NCI-H2107 treated with DMSO at 0.1 percent for 48 hours (cell line): ENCODE data around the gene SLIT3.
"Not testable (repeated sequence)": the region's sequence is repeated elsewhere in the genome, so short reads cannot be mapped to it uniquely, and the experiment has no call there.

ENCODE experiments used
- DNase-seq: peaks from one replicate; lab custom pipeline; 2025; ENCODE audit not compliant: unreplicated experiment; lab: John Stamatoyannopoulos, UW

The SLIT3 gene

GRCh38 chr5:169149317-169149716 is 151.6 kb downstream of the SLIT3 start:
- DNase-seq: no peak

- DNase-seq: no peak
Observed at GRCh38 chr5:169148138-169148740, 152.7 kb downstream of the SLIT3 start.

- no peak for DNase-seq
Observed at GRCh38 chr5:169147534-169147933, 153.4 kb downstream of the SLIT3 start.

- DNase-seq: no peak
Observed at GRCh38 chr5:169146158-169146557, 154.8 kb downstream of the SLIT3 start.

GRCh38 chr5:169142264-169142970 is 158.5 kb downstream of the SLIT3 start:
- no peak for DNase-seq

- not testable (repeated sequence) for DNase-seq
Observed at GRCh38 chr5:169140215-169140614, 160.7 kb downstream of the SLIT3 start.

- DNase-seq: no peak
Observed at GRCh38 chr5:169139480-169140050, 161.4 kb downstream of the SLIT3 start.

GRCh38 chr5:169133531-169133930 is 167.4 kb downstream of the SLIT3 start:
- DNase-seq: no peak

- DNase-seq: no peak
Observed at GRCh38 chr5:169132302-169132660, 168.7 kb downstream of the SLIT3 start.

- no peak for DNase-seq
Observed at GRCh38 chr5:169131616-169132301, 169.2 kb downstream of the SLIT3 start.

- no peak for DNase-seq
Observed at GRCh38 chr5:169128679-169129078, 172.3 kb downstream of the SLIT3 start.

GRCh38 chr5:169127431-169127830 is 173.5 kb downstream of the SLIT3 start:
- no peak for DNase-seq

GRCh38 chr5:169126481-169127021 is 174.4 kb downstream of the SLIT3 start:
- no peak for DNase-seq

GRCh38 chr5:169125571-169125970 is 175.4 kb downstream of the SLIT3 start:
- no peak for DNase-seq

- DNase-seq: no peak
Observed at GRCh38 chr5:169122951-169123350, 178.0 kb downstream of the SLIT3 start.

GRCh38 chr5:169121630-169122420 is 179.1 kb downstream of the SLIT3 start:
- DNase-seq: no peak

GRCh38 chr5:169119288-169120048 is 181.5 kb downstream of the SLIT3 start:
- no peak for DNase-seq

- DNase-seq: no peak
Observed at GRCh38 chr5:169116961-169117461, 183.9 kb downstream of the SLIT3 start.

GRCh38 chr5:169115461-169116124 is 185.3 kb downstream of the SLIT3 start:
- no peak for DNase-seq
